Stimulated activated CD4-positive, alpha-beta T cell treated with anti-CD3 and anti-CD28 coated beads, TNF-alpha, amount 100 ng/mL, for 24 hours (primary cell): ENCODE data around the gene SLC25A40.
"Not testable (repeated sequence)": the region's sequence is repeated elsewhere in the genome, so short reads cannot be mapped to it uniquely, and the experiment has no call there.

Source experiments
- DNase-seq, 3 experiments: peaks; one replicate each; pipeline ENCODE4 v3.0.0-alpha.2; 2020; ENCODE audit warnings: low read depth in 3 of 3

Gene SLC25A40

GRCh38 chr7:87872346-87872745, 3.8 kb downstream of the SLC25A40 start:
- no peak for DNase-seq

DNA sequence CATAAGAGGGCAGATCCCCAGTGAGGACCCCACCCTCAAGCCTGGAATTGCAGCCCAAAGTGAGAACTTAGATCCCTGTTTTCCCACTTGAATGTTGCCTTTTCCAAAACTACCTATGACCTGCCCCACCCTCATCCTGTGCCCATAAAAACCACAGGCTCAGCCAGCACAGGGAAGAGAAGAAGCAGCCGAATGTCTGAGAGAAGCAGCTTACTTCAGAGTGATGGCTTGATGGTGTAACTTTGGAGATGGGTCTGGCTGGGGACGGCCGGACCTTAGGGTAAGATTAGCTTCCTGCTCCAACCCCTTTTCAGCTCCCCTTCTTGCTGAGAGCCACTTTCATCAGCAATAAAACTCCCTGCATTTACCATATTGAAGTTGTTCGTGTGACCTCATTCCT, 5.7 kb downstream of the SLC25A40 start:
- DNase-seq: no peak

DNA sequence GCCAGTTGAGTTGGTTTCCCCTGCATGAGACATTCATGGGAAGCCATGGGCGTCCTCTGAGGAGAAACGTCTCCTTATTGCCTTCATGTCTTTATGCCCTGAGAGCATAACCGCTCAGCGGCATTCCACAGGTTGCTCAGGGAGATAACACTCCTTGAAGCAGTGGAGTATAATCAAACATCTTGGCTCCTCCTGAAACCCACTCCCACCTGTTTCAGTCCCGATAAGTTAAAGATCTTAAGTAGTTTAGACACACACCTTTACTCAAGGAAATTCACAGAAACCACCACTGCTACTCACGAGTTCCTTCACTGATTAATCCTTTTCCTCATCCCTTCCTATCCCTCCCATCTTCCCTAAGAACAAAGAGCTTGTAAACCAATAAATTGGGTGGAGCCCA, 9.6 kb downstream of the SLC25A40 start:
- not testable (repeated sequence) for DNase-seq

DNA sequence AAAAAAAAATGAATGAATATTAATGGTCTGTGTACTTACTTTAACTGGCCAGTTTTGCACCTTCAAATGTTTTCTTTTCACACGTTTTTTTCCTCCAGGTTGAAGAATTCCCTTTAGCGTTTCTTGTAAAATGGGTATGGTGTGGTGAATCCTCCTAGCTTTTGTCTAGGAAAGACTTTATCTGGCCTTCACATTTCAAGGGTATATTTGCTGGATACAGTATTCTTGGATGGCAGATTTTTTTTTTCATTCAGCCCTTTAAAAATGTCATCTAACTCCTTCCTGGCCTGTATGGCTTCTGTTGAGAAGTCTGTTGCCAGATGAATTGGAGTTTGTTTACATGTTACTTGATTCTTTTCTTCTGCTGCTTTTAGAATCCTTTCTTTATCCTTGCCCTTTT, 10.1 kb downstream of the SLC25A40 start:
- DNase-seq: no peak

DNA sequence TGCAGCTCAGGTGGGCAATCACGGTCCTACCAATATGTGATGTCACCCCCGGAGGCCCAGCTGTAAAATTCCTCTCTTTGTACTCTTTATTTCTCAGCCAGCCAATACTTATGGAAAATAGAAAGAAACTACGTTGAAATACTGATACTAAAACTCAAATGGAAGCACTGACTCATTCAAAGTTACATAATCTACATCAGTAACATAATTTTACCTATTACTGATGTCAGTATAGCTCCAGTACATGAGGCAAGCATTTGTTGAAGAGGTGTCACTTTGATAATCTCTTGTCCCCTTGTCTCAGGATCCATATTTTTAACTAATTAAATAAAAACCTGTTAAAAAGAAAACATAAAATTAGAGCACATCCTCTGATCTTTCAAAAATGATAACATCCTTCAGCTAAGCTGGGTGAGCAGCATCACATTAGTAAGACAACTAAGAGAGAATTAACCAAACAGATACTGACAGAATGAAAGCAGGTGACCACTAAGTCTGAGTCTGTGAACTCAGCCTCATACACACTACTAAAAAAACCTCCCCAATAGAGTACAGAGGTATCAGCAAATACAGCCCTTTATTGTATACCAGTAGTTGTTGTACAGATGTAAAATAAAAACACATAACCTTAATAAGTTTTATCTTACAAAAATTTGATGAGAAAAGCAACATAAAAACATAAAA, 17.6 kb downstream of the SLC25A40 start:
- no peak for DNase-seq

- DNase-seq: no peak
Measured at GRCh38 chr7:87853237-87853864, 22.8 kb downstream of the SLC25A40 start.

GRCh38 chr7:87852306-87852705, 23.9 kb downstream of the SLC25A40 start:
- no peak for DNase-seq

- DNase-seq: no peak
Measured at GRCh38 chr7:87850836-87851593, 25.1 kb downstream of the SLC25A40 start.

DNA sequence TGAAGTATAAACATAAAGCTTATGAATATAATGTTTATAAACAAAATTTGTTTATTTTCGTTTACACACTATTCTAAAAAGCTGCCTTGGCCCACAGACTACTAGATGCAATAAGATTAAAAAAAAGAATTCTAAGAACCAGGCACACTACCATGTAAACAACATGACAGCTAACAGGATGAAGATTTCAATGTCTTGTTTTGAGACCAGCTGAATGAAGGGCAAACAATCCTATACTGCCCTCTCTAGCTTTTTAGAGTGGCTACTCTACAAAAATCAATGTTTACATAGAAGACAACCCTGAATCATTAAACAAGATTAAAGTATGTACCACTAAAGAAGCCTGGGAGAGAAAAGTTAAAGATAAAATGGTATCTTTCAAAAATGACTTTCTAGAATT, 38.6 kb downstream of the SLC25A40 start:
- no peak for DNase-seq

DNA sequence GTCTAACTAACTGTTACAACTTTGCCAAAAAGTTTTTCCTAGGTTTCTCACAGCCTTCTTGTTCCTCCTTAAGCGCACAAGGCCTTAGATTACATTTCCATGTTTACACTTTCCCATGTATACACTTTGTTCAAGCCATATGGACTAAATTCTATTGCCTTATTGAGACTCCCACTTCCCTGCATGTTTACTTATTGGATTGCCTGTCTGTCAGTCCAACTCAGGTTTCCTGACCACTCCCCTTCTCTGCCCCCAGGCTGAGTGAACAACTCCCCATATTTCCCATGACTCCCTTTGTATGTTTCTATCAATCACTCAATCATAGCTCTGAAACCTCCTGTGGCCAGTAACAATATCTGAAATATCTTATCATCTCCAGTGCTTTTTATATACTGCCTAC, 43.0 kb downstream of the SLC25A40 start:
- DNase-seq: no peak

- DNase-seq: no peak
Measured at GRCh38 chr7:87831097-87831496, 45.1 kb downstream of the SLC25A40 start.

GRCh38 chr7:87828383-87828782, 47.8 kb downstream of the SLC25A40 start:
- DNase-seq: not testable (repeated sequence)

- not testable (repeated sequence) for DNase-seq
Measured at GRCh38 chr7:87825369-87825768, 50.8 kb downstream of the SLC25A40 start.

GRCh38 chr7:87822056-87822455, 54.1 kb downstream of the SLC25A40 start:
- not testable (repeated sequence) for DNase-seq

- DNase-seq: no peak
Measured at GRCh38 chr7:87818336-87818735, 57.8 kb downstream of the SLC25A40 start.

DNA sequence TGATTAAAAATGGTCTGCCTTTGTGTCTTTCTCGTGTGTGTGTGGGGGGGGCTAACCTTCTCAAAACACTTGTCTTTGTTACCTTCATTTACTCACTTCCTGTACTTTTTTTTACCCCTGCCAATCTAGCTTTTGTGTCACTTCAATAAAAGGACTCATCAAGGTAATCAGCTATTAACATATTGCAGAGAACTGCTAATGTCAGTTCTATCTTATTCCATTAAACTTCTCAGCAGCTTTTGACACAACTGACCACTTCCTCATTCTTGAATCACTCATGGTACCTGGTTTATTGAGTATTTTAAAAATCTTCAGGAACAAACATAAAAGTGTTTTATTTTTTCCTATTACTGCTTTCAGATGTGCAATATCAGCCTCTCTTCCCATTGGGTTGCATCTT, 59.8 kb downstream of the SLC25A40 start:
- DNase-seq: no peak

DNA sequence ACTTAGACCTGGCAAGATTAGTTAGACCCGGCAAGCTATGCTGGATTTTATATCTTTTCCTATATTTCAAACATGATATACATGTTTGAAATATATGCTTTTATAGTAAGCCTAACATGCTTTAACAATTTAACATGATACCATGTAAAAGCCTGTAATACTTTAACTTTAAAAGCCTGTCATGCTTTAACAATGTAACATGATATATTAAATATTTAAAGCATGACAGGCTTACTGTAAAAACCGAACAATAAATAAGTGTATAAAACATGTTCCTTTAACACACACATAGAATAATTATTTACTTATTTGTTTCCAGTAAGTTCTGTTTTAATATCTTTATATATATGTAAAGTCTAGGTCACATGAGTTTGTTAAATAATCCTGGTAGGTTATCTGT, 65.4 kb downstream of the SLC25A40 start:
- DNase-seq: no peak

DNA sequence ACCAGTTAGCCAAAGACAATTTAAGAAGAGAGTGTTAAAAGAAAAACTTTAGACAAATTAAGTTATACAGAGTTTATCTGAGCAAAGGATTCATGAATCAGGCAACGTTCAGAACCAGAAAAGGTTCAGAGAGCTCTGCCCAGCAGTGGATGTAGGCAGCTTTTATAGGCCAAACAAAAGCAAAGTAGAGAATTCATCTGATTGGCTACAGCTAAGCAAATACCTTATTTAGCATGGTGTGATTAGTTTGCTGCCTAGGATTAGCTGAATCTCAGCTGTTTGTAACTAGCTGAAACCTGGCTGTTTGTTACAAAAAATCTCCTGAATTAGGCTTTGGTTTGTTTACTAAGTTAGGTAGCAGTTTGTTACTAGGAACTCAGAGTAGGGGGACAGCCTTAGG, 66.0 kb downstream of the SLC25A40 start:
- no peak for DNase-seq

GRCh38 chr7:87806150-87806549, 70.0 kb downstream of the SLC25A40 start:
- no peak for DNase-seq

DNA sequence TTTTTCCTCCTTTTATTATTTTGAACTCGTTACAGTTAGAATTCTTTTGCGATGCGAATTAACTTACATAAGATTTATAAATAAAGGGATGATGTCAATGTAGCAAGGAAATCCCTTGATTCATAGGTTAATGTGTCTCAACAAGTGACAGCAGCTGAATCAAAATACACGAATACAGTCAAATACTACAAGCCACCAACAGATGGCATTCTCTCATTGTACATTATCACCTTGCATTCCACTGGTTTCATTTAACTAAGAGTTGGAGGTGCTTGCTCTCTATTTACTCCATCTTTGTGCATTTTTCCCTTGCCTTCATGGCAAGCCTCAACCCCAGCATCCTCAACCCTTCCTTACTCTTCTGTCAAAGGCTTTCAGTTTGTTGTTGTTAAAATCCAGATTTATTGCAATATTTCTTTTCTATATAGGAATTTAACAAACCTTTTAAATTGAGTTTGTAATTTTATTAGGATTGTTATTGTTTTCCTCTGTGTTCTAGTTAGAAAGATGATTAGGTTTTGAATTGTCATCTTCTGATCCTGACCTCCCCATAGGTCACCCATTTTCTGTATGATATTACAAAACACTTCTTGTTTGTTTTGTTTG, 78.3 kb downstream of the SLC25A40 start:
- DNase-seq: no peak

DNA sequence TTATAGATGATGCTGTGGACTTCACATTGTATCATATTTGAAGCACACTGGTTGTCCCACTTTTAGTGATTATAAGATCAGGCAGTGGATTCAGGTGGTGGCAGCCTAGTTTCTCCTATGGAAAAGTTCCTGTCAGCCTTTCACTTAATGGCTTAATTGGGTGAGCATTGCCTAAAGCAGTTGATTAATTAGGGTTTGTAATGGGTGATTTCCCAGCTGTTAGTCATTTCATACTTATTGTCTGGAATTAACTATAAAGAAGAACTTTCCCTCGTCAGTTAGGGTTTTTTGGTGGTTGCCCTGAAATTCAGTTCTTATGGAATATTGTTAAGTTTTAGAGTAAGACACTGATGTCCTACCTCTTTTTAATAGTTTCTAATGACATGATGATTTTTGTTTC, 78.8 kb downstream of the SLC25A40 start:
- DNase-seq: no peak

- DNase-seq: no peak
Measured at GRCh38 chr7:87785368-87785995, 90.7 kb downstream of the SLC25A40 start.
